ENCODE results near the gene SERPINA4. TPM values are rescaled to one million over a fixed set of nuclear protein-coding genes. Genes with fewer than 3 reads are reported as not detected.

SERPINA4 gene
- total and polyA plus RNA-seq, 2 donors (not counting 3 experiments of a cell fraction or from before 2014, with no cell fraction given): not detected

GRCh38 chr14:94550041-94550440 lies 11.2 kb upstream of the SERPINA4 start:
- Histone ChIP-seq H4K20me1 (replicated peaks; ENCODE audit: control insufficient read depth, extremely low read depth, insufficient read depth, low read length) (no peaks in the 10 kb centered on the region), H3K4me1 (ENCODE audit: control insufficient read depth, extremely low read depth, insufficient read depth, low read length) (no peaks in the 10 kb centered on the region), H3K9ac (replicated peaks; ENCODE audit: extremely low read depth, insufficient read depth, low read length) (no peak overlapping the region), H3K4me3 (replicated peaks in 1 of 3; ENCODE audit: insufficient read depth in 1 of 3, low read depth in 1 of 3, low read length in 3 of 3) (no peak overlapping the region), H3K9me1 (replicated peaks; ENCODE audit: control insufficient read depth, extremely low read depth, insufficient read depth, low read length) (no peaks in the 10 kb centered on the region), H3K79me2 (ENCODE audit: control insufficient read depth, insufficient read depth, low read length) (no peaks in the 10 kb centered on the region), H3K27ac (ENCODE audit: insufficient read depth, low read depth, low read length) (no peak overlapping the region), H3K4me2 (ENCODE audit: insufficient read depth, low read length) (no peak overlapping the region), H3K36me3 (ENCODE audit: control insufficient read depth in 2 of 2, extremely low read depth in 1 of 2, insufficient read depth in 2 of 2, low read length in 2 of 2) (no peaks in the 10 kb centered on the region), H2AFZ (ENCODE audit: low read depth, low read length) (no peak overlapping the region), H3K9me3 (replicated peaks; ENCODE audit: control insufficient read depth, insufficient read depth, low read length) (no peaks in the 10 kb centered on the region), H3K27me3 (ENCODE audit: control insufficient read depth in 2 of 2, insufficient read depth in 2 of 2, low read length in 2 of 2) (no peaks in the 10 kb centered on the region)
- DNase-seq (ENCODE audit: low read depth, low spot score) (no peak), FAIRE-seq (no peak)
- dilution Hi-C loops (cut with MboI; ENCODE audit: extremely low pct_ligation_motif_present, low sequenced_read_pairs) (no loop called here), intact Hi-C loops (cut with micrococcal nuclease) (no loop called here)
- CTCF ChIA-PET: interaction anchor here (1.1 to 1.7 kb wide), 3 partner anchors 62 to 127 kb away, joined by 3 to 6 read pairs (median 5); no protein-coding TSS in a partner anchor
- TF ChIP-seq MAX (IDR thresholded peaks at IDR 0.05; ENCODE audit: insufficient read depth, insufficient read length): no peak
- no peak for TF ChIP-seq POLR2AphosphoS5 (IDR thresholded peaks at IDR 0.05; ENCODE audit: insufficient read depth, low read depth, low read length)
- TF ChIP-seq GATA2 (IDR thresholded peaks at IDR 0.05; ENCODE audit: insufficient read depth, insufficient read length, low read depth, low read length): no peak
- TF ChIP-seq MYC (IDR thresholded peaks at IDR 0.05; ENCODE audit: low read depth, low read length): no peak
- TF ChIP-seq EZH2 (IDR thresholded peaks at IDR 0.05; ENCODE audit: borderline replicate concordance, low read depth, low read length, severe bottlenecking): no peak
- no peak for TF ChIP-seq JUN (IDR thresholded peaks at IDR 0.05; ENCODE audit: borderline replicate concordance, insufficient read depth, insufficient read length, low read depth)
- no peak for TF ChIP-seq POLR2A (IDR thresholded peaks at IDR 0.05; ENCODE audit: low read depth, low read length)
- TF ChIP-seq FOS (IDR thresholded peaks at IDR 0.05; ENCODE audit: borderline replicate concordance, insufficient read depth, low read length): no peak
- TF ChIP-seq, protein P1, sequence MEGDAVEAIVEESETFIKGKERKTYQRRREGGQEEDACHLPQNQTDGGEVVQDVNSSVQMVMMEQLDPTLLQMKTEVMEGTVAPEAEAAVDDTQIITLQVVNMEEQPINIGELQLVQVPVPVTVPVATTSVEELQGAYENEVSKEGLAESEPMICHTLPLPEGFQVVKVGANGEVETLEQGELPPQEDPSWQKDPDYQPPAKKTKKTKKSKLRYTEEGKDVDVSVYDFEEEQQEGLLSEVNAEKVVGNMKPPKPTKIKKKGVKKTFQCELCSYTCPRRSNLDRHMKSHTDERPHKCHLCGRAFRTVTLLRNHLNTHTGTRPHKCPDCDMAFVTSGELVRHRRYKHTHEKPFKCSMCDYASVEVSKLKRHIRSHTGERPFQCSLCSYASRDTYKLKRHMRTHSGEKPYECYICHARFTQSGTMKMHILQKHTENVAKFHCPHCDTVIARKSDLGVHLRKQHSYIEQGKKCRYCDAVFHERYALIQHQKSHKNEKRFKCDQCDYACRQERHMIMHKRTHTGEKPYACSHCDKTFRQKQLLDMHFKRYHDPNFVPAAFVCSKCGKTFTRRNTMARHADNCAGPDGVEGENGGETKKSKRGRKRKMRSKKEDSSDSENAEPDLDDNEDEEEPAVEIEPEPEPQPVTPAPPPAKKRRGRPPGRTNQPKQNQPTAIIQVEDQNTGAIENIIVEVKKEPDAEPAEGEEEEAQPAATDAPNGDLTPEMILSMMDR (IDR thresholded peaks at IDR 0.05; ENCODE audit: extremely low read depth in 1 of 2, insufficient read depth in 1 of 2, low read depth in 1 of 2, low read length in 2 of 2): no peak
- no TSS peak for BruUV-seq (replicated peaks)
- POLR2A ChIA-PET: no interaction called here

Measured in endothelial cell of umbilical vein (primary cell).